ENCODE results near the gene CD177. TPM values are rescaled to one million over a fixed set of nuclear protein-coding genes. Genes with fewer than 3 reads are reported as not detected.

The CD177 gene, protein sequence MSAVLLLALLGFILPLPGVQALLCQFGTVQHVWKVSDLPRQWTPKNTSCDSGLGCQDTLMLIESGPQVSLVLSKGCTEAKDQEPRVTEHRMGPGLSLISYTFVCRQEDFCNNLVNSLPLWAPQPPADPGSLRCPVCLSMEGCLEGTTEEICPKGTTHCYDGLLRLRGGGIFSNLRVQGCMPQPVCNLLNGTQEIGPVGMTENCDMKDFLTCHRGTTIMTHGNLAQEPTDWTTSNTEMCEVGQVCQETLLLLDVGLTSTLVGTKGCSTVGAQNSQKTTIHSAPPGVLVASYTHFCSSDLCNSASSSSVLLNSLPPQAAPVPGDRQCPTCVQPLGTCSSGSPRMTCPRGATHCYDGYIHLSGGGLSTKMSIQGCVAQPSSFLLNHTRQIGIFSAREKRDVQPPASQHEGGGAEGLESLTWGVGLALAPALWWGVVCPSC
- 0.08 to 0.59 TPM (median 0.16 TPM) in 5 replicates for total RNA-seq (2022; extraction: Qiagen RNA extraction; ENCODE audit: low read depth)

DNA sequence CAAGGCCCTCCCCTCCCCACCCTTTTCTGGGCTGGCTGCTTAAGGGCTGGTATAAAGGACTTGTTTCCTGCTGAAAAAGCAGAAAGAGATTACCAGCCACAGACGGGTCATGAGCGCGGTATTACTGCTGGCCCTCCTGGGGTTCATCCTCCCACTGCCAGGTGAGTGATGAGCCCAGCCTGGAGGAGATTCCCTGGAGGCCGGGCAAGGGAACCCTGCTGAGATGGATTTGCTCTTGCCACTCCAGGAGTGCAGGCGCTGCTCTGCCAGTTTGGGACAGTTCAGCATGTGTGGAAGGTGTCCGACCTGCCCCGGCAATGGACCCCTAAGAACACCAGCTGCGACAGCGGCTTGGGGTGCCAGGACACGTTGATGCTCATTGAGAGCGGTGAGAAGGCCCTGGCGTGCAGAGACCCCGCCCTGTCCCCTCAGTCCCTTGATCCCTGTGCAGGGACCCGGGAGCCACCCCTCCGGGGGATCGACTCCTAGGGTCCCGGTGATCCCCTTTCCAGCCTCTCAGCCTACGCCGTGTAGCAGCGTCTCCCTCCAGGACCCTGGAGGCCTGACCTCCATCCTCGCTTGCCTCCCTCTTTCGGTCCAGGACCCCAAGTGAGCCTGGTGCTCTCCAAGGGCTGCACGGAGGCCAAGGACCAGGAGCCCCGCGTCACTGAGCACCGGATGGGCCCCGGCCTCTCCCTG lies at the start of gene CD177:
TSS of gene CD177 (plus strand) at position 81 of the 699 bp plus-strand sequence. CDS start at position 110, 29 bp downstream.

Other genes starting within 250 kb of the CD177 start
- gene PSG5, start 167.2 kb upstream of the CD177 start, total RNA-seq (2022; extraction: Qiagen RNA extraction; ENCODE audit: low read depth), result 0.45 to 0.85 TPM (median 0.64 TPM) in 5 replicates
- gene PSG4, start 148.0 kb upstream of the CD177 start, total RNA-seq (2022; extraction: Qiagen RNA extraction; ENCODE audit: low read depth), result 0.66 to 1.2 TPM (median 1.0 TPM) in 5 replicates
- gene PSG9, start 84.2 kb upstream of the CD177 start, total RNA-seq (2022; extraction: Qiagen RNA extraction; ENCODE audit: low read depth), result 0.10 to 0.30 TPM (median 0.11 TPM) in 4 of 5 replicates, not detected in the other
- not detected in 5 replicates for gene TEX101, start 61.2 kb downstream of the CD177 start, total RNA-seq (2022; extraction: Qiagen RNA extraction; ENCODE audit: low read depth)
- gene LYPD3, start 111.9 kb downstream of the CD177 start, total RNA-seq (2022; extraction: Qiagen RNA extraction; ENCODE audit: low read depth), result 0.24 to 0.78 TPM (median 0.43 TPM) in 5 replicates
- 9.6 to 14.7 TPM (median 11.9 TPM) in 5 replicates for gene PHLDB3, start 151.1 kb downstream of the CD177 start, total RNA-seq (2022; extraction: Qiagen RNA extraction; ENCODE audit: low read depth)
- gene ETHE1, start 173.5 kb downstream of the CD177 start, total RNA-seq (2022; extraction: Qiagen RNA extraction; ENCODE audit: low read depth), result 43.9 to 55.4 TPM (median 50.0 TPM) in 5 replicates
- gene ZNF575, start 179.5 kb downstream of the CD177 start, total RNA-seq (2022; extraction: Qiagen RNA extraction; ENCODE audit: low read depth), result 0.97 to 2.5 TPM (median 2.2 TPM) in 5 replicates
- gene XRCC1, start 221.8 kb downstream of the CD177 start, total RNA-seq (2022; extraction: Qiagen RNA extraction; ENCODE audit: low read depth), result 26.9 to 31.9 TPM (median 28.6 TPM) in 5 replicates
- 0.22 to 0.74 TPM (median 0.29 TPM) in 4 of 5 replicates, not detected in the other for gene PINLYP, start 222.1 kb downstream of the CD177 start, total RNA-seq (2022; extraction: Qiagen RNA extraction; ENCODE audit: low read depth)
- gene IRGQ, start 242.4 kb downstream of the CD177 start, total RNA-seq (2022; extraction: Qiagen RNA extraction; ENCODE audit: low read depth), result 4.4 to 7.4 TPM (median 5.8 TPM) in 5 replicates
- gene ZNF576, start 242.9 kb downstream of the CD177 start, total RNA-seq (2022; extraction: Qiagen RNA extraction; ENCODE audit: low read depth), result 13.8 to 24.2 TPM (median 19.1 TPM) in 5 replicates